Left forelimb (tissue), 1 donor: Measurements from ENCODE around the gene ZNF335.

Experiments used
- DNase-seq: peaks from one replicate; pipeline ENCODE4 v3.0.0-alpha.2; 2018; ENCODE audit warnings: low spot score

Gene ZNF335

GRCh38 chr20:45951925-45952834, 19.8 kb downstream of the ZNF335 start:
- DNase-seq: no peak

GRCh38 chr20:45950330-45950646, 21.7 kb downstream of the ZNF335 start:
- DNase-seq: no peak

DNA sequence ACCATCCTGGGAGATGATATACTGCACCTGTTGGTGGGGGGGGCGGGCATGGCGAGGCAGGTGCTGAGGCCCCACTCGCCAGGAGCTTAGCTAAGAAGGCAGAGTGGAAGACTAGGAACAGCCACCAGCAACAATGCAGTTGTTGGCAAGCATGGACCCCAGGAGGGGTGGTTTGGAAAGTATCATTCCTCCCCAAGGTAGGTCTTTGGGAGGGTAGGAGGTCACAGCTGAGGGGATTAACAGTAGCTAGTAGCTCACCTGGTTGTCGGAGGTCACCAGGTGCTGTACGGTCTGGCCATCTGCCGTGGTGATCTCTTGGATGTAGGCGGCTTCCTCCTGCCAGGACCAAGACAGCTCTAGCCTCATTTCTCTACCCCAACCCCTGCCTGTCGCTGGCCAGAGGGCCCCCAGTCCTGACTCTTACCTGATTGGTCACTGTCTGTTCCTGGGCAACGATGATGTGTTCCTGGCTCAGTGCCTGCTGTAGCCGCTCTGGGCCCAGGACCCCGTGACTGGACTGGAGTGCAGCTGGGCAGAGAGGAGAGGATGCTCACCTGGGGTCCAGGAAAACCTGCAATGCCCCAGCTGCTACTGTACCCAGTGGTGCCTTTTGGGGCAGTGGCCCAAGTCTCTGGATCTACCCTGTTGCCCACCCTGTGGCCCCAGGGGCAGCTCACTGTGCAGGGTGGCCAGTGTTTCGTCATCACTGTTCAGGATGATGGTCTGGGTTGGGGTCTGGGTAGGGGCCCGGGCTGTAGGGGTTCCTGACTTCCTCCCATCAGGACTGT, 22.3 kb downstream of the ZNF335 start:
- no peak for DNase-seq

DNA sequence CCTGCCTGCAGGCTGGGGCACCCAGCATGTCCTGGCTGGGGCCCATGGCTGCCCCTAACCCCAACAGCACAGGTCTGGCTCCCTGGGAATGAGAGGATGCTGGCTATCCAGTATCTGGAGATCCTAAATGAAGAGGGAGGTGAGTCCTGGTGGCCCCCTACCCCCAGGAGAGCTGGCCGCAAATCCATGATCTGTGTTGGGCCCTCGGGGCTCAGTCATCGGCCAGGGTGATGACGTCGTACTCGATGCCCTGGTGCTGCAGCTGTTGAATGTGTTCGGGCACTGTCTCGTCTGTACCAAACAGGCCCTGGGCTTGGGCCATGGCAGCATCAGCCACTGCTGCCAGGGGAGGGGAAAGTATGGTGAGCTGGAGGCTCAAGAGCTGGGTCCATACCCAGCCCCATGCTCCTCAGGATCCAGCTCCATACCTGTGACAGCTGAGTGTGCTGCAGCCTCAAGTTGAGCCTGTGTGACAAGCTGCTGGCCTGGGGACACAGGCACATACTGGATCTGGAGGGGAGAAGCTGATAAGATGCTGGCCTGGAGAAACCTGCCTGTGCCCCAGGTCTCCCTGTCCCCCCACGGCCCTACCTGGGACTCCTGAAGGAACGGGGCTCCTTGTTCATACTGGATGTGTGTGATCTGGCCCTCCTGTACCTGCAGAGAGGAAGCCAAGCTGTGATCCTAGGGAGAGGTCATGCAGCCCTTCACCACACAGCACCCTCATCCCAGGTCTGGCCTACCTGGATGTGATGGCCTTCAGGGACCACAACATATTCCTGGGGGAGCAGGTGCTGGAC, 23.1 kb downstream of the ZNF335 start:
- DNase-seq: no peak

GRCh38 chr20:45948261-45948733, 23.7 kb downstream of the ZNF335 start:
- DNase-seq: no peak

DNA sequence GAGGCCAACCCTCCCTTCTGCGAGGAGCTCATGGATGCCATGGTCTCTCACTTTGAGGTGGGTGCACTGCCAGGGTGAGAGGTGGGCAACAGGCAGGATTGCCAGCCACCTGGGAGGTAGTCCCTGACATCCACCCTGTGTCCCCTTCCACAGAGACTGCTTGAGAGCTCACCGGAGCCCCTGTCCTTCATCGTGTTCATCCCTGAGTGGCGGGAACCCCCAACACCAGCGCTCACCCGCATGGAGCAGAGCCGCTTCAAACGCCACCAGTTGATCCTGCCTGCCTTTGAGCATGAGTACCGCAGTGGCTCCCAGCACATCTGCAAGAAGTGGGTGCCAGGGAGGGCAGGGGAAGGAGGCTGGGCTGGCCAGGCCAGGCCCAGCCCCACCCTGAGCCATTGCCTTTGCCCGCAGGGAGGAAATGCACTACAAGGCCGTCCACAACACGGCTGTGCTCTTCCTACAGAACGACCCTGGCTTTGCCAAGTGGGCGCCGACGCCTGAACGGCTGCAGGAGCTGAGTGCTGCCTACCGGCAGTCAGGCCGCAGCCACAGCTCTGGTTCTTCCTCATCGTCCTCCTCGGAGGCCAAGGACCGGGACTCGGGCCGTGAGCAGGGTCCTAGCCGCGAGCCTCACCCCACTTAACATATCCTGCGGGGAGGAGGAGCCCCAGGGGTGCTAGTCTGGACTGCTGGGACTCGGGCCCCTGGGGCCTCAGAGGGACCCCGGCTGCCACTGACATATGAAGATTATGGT, 24.7 kb downstream of the ZNF335 start:
- no peak for DNase-seq

GRCh38 chr20:45946149-45946970, 25.6 kb downstream of the ZNF335 start:
- DNase-seq: no peak

DNA sequence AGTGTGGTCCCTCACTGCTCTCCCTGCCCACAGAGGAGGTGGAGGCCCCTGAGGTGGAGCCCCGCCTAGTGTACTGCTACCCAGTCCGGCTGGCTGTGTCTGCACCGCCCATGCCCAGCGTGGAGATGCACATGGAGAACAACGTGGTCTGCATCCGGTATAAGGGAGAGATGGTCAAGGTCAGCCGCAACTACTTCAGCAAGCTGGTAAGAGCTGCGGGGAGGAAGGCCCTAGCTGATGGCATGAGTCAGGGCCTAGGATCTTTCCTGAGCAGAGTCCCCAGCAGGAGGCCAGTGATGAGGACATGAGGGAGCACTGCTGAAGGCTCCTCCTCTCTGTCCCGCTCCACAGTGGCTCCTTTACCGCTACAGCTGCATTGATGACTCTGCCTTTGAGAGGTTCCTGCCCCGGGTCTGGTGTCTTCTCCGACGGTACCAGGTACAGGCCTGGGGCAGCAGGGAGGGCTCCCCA, 26.3 kb downstream of the ZNF335 start:
- no peak for DNase-seq

DNA sequence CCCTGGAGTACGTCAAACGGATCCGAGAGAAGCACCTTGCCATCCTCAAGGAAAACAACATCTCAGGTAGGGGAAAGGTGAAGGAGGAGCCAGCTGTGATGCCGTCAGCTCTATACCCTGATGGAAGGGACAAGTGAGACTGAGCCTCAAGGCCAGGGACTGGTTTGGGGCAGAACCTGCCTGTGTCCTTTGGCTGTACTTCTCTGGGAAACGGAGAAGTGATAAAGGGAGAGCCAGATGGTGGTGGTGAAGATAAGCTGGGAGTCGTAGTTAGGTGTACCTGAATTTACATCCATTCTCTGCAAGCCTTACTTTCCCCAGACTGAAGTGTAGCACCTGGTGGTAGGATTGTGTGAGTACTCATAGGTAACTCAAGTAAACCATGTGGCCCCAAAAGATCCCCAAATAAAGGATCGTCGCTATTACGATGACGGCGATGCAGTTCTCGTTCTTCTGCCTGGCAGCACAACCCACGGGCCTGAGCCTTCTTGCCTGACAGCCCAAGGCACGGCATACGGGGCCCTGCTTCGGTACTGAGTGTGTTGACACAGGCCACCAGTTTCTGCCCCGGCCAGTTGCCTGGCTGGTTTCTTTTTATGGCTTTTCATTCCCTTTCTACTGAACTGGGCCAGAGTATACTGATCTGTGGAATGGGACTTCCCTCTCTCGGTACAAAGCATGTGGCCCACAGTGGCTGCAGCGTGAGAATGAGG, 26.9 kb downstream of the ZNF335 start:
- no peak for DNase-seq

DNA sequence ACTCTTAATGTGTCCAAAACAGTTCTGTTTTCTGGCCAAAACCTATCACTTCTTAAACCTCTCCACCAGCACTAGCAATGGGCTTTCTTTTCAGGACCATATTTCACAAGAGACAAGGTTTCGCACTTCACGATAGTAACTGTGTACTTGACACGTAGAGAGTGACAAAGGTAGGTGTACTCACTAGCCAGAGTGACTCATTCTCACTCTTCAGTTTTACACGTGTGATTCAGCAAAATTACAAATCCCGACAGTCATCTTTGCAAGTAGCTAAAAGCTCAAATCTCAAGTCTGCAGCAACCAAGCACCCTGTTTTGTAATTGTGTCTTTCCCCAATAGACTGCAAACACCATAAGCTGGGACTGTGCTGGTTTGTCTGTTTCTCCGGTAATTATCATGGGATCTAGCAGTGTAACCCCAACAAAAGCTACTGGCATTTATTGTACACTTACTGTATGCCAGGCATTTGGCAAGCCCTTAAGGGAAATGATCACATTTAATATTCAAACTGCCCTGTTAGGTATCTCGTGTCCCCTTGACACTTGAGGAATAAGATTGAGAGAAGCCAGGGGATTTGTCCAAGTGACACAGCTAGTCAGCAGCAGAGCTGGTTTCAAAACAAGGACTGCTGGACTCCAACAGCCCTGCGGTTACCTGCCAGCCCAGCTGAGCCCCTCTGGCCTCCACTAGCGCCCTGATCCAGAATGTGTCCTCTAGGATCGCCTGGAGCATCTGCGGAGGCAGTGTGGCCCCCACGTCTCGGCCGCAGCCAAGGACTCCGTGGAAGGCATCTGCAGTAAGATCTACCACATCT, 27.6 kb downstream of the ZNF335 start:
- DNase-seq: no peak

DNA sequence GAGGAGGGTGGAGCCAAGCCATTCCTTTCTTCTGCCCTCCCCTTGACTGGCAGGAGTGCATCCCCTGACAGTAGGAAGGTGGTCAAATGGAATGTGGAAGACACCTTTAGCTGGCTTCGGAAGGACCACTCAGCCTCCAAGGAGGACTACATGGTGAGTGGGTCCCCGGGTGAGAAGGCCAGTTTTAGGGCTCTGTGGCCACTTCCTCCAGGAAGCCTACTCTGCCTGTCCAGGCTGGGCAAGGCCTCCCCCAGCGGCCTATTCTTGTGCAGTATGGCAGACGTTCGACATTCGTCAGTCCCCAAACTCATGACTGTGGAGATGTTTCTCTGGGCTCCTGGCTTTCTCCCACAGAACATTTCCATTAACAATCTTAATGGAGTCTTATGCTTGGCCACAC, 28.4 kb downstream of the ZNF335 start:
- DNase-seq: no peak

GRCh38 chr20:45940469-45940868, 31.5 kb downstream of the ZNF335 start:
- DNase-seq: no peak

DNA sequence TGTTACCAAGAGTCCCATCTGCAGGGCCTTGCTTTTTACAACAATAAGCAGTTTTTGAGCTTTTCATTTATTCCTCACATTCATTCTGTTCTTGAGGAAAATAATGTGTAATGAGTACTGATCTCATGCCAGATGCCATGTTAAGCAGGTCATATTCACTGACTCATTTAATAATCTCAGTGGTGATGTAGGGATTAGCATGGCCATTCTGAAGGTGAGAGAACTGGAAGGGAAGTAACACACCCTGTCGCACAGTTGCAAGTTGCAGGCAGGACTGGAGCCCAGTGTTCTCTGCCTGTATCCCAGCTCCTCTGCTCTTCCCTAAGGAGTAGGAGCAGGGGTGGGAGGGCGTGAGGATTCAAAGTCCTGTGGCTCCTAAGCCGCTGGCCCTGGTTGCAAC, 31.9 kb downstream of the ZNF335 start:
- DNase-seq: no peak

DNA sequence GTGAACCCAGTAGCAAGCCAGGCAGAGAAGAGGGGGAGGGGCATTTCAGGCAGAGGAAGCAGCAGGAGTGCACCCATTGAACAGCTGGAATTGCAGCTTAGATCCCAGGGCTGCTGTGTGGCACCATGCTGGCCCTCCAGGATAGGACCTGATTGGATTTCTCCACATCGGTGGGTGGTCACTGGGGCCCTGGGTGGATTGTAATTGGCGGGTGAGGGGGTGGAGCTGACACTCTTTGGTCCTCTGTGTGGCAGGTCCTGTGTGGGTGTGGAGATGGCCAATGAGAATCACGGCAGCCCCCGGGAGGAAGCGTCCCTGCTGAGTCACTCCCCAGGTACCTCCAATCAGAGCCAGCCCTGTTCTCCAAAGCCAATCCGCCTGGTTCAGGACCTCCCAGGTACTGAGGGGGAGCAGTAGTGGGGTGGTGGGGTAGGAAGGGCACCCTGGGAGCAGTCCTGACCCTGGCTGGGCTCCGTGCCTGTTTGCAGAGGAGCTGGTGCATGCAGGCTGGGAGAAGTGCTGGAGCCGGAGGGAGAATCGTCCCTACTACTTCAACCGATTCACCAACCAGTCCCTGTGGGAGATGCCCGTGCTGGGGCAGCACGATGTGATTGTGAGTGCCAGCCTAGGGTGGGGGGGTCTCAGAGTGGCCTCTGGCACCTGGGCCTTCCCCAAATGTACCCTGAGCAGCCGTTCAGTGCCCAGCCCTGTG, 33.1 kb downstream of the ZNF335 start:
- DNase-seq: no peak

GRCh38 chr20:45937765-45938164, 34.2 kb downstream of the ZNF335 start:
- DNase-seq: no peak

DNA sequence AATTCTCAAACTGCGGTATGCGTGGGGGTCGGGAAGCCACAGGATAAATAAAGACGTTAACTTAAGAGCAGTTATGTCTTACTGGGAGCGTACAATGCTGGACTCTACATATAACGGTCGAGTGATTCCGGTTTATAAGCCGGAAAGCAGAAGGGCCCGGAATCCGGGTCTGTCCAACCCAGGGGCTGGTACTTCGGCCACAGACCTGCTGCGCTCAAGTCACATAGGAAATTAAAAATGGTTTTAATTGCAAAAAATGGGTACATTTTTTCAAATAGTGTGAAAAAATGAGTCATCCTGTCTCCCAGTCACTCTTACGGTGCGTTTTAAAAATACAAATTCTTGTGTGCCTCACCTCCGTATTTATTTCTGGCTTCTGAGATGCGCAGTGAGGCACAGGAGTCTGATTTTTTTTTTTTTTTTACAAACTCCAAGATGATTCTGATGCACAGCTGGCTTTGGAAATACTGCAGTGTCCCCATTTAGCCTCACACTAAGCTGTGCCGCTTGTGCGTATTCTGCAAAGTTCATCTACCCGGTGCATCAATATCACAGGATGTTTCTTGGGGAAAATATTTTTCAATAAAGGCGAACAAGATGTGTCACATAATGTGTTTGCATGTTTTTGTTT, 36.5 kb downstream of the ZNF335 start:
- DNase-seq: no peak

DNA sequence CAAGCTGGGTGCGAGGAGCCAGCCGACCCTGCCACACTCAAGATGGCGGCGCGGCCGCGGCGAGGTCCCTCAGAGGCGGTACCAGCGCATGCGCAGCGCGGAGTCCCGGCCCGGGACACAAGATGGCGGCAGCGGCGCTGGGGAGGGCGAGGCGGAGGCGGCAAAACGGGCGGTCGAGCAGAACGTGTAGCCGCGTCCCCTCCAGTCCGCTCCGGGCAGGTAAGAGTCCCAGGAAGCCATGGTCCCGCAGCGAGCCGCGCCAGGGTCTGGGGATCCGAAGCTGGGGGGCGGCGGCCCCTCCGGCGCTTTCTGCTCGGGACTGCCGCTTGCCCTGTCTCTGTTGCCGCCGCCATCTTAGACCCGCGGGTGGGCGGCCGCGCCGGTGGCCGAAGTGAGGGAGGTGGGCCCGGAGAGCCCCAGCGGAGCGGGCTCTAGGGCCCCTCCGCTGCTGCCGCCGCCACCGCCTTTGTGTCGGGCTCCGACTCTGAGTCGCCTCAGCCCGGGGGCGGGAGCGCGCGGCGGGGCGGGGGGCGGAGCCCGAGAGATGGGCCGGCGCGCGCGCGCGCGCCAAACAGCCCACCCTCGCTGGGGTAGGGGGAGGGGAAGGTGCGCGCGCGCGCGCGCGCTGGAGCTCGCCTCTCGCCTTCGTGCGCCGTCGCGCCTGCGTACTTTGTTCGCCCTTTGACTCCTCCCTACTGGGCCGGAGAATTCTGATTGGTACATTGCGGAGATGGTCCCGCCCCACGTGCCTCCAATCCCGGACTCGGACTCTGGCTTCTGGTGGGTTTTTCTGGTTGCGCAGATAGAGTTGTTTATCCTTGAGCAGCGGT, 37.2 kb downstream of the ZNF335 start, which contains the start of gene PCIF1:
PCIF1 (plus strand) TSS at position 98 of the 830 bp plus-strand sequence. CDS start 4,317 bp downstream, outside the sequence.
- peak; percentile 97 for DNase-seq
